Stimulated activated CD8-positive, alpha-beta memory T cell treated with anti-CD3 and anti-CD28 coated beads, Interleukin-4, amount 100 ng/mL, for 24 hours (primary cell): ENCODE results near the gene RBM23.
"Not testable (repeated sequence)": the region's sequence is repeated elsewhere in the genome, so short reads cannot be mapped to it uniquely, and the experiment has no call there.

Experiments
- DNase-seq: peaks from one replicate; pipeline ENCODE4 v3.0.0-alpha.2; 2020; ENCODE audit warnings: low read depth

RBM23 gene

DNA sequence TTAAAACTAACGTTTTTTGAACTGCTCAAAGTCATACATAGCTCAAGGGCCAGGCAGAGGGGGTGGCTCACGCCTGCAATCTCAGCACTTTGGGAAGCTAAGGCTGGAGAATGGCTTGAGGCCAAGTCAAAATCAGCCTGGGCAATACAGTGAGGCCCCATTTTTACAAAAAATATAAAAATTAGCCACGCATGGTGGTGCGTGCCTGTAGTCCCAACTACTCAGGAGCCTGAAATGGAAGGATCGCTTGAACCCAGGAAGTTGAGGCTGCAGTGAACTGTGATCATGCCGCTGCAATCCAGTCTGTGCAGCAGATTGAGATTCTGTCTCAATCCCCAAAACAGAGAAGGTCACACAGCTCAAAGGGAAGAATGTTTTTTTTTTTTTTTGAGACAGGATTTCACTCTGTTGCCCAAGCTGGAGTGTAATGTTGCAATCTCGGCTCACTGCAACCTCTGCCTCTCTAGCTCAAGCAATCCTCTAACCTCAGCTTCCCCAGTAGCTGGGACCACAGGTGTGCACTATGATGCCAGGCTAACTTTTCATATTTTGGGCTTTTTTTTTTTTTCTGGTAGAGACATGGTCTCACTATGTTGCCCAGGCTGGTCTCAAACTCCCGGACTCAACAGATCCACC is 2.9 kb downstream of the RBM23 start:
- no peak for DNase-seq

DNA sequence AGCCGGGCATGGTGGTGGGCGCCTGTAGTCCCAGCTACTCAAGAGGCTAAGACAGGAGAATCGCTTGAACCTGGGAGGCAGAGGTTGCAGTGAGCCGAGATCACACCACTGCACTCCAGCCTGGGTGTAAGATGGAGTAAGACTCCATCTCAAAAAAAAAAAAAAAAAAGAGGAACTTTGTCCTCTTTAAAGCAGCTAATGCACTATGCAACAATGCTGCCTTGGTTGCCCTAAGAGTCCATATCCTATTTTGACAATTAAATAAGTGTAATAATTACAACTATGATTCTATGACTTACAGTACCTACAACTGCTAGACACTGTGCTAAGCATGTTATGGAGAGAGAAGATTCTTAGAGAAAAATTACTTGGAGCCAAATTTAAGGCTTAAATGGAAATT is 4.1 kb downstream of the RBM23 start:
- DNase-seq = not testable (repeated sequence)

- no peak for DNase-seq
Observed at GRCh38 chr14:22910916-22911315, 8.0 kb downstream of the RBM23 start.

DNA sequence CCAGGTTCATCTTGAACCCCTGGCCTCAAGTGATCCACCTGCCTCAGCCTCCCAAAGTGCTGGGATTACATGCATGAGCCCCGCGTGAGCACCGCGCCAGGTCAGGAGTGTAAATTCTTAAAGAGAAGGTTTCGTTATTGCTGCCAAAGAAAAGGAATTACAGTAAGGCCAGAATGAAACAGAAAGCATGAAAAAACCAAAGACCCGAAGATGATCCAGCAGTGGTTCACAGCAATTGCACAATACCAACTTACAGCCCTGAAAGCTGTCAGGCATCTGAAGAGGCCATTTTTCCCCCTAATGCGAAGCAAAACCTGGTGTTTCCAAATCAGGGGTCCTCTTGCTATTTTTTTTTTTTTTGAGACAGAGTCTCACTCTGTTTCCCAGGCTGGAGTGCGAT is 10.3 kb downstream of the RBM23 start:
- no peak for DNase-seq

DNA sequence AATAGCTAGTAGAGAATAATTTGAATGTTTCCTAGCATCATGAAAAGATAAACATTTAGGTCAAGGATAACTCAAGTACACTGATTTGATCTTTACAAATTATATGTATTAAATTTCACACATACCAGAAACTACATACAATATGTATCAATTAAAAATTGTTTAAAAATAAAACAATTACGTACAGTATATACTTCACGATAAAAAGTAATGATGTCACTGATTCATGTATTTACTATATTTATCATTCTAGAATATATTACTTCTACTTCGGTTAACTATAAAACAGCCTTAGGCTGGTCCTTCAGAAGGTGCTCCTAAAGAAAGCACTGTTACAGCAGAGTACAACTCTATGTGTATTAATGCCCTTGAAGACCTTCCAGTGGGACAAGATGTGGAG is 11.5 kb downstream of the RBM23 start:
- DNase-seq = no peak

DNA sequence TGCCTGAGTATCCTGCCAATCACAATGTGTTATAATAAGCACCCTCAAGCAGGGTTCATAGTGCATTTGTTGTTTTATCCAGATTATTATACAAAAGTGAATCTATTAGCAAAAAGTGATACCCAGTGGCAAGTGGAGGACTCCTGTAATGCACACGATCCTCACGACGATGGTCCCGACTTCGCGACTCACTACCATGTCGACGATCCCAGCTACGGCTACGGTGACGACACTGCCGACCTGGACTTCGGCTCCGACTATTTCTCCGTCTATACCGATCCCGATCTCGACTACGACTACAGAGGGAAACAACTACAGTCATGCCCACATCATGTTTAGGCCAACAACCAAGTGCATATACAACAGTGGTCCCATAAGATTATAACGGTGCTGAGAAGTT is 12.9 kb downstream of the RBM23 start:
- no peak for DNase-seq

DNA sequence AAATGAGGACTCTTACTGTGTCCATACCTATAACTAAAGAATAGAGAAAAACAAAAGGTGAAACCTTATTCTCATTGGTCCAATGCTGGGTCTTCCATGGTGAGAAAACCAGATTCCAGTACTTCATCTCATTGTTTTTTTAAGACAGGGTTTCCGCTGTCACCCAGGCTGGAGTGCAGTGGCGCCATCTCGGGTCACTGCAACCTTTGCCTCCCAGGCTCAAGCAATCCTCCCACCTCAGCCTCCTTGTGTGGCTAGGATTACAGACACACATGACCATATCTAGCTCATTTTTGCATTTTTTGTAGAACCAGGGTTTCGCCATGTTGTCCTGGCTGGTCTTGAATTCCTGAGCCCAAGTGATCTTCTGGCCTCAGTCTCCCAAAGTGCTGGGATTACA is 13.3 kb downstream of the RBM23 start:
- DNase-seq = no peak

DNA sequence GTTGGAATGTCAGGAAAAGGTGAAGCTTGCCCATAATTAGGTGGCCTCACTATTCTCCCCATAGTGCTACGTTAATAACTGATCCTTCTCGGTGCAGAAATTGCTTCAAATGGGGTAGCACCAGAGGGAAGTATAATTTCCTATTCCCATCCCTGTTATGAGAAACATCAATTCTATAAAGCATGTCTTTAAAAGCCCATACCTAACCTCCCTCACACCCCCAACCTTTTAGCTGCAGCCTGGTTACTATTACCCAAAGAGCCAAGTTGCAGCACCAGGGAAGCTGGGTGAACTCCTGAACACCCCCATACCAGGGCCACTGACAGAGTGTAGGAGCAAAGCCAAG is 15.2 kb downstream of the RBM23 start:
- no peak for DNase-seq

GRCh38 chr14:22901799-22902198 is 17.1 kb downstream of the RBM23 start:
- DNase-seq = no peak

DNA sequence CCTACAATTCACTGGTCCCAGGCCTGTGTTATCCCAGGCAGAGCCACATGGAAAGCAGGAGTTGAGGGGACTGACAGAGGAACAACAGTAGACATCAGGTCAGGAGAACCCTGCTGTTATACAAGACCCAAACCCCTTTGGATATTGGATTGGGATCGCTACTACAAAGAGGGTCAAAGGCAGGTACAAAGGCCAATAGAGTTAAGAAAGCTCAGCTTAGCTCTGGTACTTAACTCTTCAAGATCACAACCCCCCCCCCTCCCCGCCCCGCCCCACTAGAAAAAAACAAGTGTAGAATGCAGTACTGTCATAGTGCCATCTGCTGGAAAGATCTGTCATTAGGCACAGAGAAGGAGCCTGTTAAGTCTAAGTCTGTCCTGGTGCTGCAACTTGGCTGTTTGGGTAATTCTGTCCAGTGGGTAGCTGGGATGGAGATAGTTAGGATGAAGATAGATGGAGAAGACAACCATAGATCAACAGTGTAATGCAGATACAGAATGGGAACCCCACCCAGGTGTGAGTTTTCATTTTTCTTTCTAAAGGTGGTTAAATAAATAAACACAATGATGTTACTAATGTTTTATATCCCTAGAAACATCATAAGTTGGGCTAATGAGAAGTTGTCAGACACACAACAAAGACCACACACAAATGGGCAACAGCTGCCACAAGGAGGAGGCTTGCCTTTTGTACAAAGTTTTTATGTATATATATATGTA is 18.7 kb downstream of the RBM23 start:
- no peak for DNase-seq

- no peak for DNase-seq
Observed at GRCh38 chr14:22898302-22899090, 20.5 kb downstream of the RBM23 start.

DNA sequence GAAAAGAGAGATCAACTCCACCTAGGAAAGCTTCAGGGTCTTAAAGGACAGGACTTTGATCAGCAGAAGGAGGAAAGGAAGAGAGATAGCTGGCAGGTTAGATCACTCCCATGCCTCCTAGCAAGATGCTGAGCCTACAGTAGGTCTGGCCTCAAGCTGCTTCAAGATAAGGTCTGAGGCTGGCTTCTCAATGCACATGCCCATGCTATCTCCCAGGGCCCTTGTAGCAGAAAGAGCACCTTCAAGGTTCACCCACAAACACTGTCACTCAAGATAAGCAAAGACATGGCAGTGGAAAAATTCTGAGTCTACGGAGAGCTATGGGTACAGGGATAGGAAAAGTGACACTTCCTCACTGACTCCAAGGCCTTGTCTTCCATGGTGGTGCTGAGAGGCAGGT is 21.6 kb downstream of the RBM23 start:
- no peak for DNase-seq

- DNase-seq = no peak
Observed at GRCh38 chr14:22896760-22897159, 22.2 kb downstream of the RBM23 start.

DNA sequence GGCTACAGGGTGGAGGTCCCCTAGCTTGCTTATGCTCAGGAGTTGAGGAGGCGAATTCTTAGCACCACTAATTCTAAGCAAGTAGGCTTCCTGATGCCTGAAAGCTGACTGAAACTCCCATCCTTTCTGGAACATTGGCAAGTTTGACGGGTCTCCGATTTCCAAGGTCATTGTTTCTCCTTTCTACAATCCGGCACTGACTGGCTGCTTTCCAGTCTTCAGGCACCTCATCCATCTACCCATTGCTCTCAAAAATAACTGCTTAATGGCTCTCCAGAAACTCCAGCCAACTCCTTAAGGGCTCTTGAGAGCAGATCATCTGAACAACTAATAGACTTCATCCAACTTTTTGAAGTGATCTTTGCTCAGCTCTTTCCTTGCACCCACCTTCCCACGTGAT is 22.6 kb downstream of the RBM23 start:
- DNase-seq = no peak

DNA sequence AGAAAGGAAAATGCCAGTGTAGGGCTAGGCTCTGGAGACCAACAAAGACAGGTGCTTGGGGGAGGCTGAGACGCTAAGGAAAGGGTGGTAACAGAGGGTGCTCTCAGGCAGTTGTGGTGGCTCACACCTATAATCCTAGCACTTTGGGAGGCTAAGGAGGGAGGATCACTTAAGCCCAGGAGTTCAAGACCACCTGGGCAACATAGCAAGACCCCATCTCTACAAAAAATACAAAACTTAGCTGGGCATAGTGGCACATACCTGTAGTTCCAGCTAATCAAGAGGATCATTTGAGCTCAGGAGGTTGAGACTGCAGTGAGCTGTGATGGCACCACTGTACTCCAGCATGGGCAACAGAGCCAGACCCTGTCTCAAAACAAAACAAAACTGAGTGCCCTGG is 23.5 kb downstream of the RBM23 start:
- DNase-seq = no peak

DNA sequence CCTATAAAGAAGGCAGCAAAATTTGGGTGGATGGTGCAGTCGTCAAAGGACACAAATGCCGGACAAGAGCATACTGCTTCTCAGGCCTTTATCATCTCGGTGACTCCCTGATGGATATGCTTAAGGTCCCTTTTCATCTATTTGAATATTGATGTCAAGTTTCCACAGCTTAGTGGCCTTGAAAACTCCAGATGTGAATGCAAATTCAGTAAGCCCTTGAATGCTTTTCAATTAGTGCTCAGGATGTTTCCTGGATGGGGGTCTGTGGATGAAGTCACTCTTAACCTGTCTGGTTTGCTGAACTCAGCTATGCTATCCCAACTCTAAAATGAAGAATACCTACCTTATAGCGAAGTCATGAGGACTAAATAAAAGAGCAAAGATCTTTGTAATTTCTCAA is 25.2 kb downstream of the RBM23 start:
- no peak for DNase-seq

DNA sequence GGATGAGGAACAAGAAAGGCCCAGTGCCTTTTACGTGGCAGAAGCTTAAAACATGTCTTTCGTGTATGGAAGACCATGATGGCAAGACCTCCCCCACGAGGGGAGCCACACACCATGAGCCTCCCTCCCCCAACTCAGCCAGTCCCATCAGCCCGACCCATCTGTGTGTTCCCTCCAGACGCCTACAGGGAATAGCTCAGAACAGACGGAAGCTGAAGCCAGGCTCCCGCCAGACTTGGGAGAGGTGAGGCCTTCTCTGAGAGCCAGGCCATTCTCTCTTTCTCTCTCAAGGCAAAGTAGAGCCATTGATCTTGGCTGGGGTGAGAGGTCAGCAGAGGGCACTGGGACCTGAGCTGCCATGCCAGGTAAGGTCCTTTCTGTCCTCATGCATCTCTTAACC is 26.5 kb downstream of the RBM23 start:
- no peak for DNase-seq

DNA sequence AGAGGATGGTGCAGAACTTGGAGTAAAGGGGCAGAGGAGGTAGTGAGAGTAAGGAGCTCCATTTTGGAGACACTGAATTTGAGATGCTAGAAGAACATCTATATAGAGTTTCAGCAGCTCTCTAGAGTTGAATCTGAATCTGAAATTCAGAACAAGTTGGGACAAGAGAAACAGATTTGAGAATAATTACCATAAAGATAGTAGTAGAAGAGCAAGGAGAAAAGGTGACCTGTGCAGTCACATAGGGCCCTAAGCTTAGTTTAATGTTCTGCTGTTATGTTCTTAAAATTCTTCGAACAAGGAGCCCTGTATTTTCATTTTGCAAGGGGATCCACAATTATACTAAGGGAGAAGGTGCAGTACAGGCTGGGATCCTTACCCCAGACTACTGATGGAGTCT is 28.5 kb downstream of the RBM23 start:
- no peak for DNase-seq

DNA sequence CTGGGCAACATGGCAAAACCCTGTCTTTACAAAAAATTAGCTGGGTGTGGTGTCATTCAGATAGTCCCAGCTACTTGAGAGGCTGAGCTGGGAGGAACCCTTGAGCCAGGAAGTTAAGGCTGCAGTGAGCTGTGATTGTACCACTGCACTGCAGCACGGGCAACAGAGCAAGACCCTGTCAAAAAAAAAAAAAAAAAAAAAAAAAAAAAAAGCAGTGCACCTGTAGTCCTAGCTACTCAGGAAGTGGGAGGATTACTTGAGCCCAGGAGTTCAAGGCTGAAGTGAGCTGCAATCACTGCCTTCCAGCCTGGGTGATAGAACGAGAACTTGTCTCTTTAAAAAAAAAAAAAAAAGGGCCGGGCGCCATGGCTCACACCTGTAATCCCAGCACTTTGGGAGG is 30.3 kb downstream of the RBM23 start:
- no peak for DNase-seq

GRCh38 chr14:22887990-22888378 is 31.0 kb downstream of the RBM23 start:
- no peak for DNase-seq

DNA sequence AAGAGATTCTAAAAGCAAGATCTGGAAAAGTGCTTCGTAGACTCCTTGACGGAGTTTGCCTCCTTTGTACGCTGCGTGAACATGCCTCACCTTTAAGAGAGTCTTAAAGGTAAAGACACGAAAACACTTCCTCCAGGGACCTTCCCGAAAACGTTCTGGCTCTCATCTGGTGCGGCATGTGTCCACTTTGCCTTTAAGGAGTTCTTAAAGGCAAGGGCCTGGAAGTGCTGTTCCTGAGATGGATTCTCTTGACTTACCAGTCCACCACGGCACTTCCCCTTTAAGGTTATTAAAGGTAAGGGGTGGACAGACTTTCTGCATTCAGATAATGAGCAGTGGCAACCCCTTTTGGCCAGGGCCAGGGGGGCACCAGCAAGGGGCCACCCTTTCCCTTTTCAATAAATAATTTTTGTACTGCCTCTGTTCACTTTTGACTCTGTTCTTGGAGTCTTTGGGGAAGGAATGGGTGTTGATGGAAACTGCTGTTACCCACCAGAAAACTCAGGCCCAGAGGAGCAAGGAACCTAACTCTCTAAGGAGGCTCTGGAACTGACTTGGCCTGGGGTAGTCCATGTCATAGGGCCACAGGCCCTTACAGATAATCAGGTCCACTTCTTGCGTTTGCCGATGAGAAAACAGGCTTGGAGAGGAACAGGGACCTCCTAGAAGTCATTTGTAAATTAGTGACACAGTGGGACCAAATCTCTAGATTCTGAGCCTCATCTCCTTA is 31.5 kb downstream of the RBM23 start:
- no peak for DNase-seq

GRCh38 chr14:22886500-22887259 is 32.3 kb downstream of the RBM23 start:
- DNase-seq = peak; percentile 61
